Thyroid gland (tissue), 4 donors: ENCODE results near the gene GP1BA.

ENCODE experiments used
- POLR2A ChIP-seq, 2 donors: fragments of 450-650 bp; IDR thresholded peaks; one replicate each; pipeline ENCODE4 v1.6.1; 2017; ENCODE audit warnings: antibody characterized with exemption in 2 of 2, mild to moderate bottlenecking in 2 of 2, moderate library complexity in 1 of 2
- TF ChIP-seq, protein P1 (sequence below), 6 experiments: fragments of 200-600 bp in 3 of 6; fragments of 450-650 bp in 3 of 6; sonication (generic) in 3 of 6; IDR thresholded peaks; one replicate each; pipeline ENCODE4 v1.5.1; 2016 to 2019; ENCODE audit warnings: antibody characterized with exemption in 6 of 6, mild to moderate bottlenecking in 2 of 6, inconsistent platforms in 1 of 6, moderate library complexity in 1 of 6

GRCh38 chr17:4944554-4945175, 12.6 kb downstream of the GP1BA start:
- TF ChIP-seq, protein P1, sequence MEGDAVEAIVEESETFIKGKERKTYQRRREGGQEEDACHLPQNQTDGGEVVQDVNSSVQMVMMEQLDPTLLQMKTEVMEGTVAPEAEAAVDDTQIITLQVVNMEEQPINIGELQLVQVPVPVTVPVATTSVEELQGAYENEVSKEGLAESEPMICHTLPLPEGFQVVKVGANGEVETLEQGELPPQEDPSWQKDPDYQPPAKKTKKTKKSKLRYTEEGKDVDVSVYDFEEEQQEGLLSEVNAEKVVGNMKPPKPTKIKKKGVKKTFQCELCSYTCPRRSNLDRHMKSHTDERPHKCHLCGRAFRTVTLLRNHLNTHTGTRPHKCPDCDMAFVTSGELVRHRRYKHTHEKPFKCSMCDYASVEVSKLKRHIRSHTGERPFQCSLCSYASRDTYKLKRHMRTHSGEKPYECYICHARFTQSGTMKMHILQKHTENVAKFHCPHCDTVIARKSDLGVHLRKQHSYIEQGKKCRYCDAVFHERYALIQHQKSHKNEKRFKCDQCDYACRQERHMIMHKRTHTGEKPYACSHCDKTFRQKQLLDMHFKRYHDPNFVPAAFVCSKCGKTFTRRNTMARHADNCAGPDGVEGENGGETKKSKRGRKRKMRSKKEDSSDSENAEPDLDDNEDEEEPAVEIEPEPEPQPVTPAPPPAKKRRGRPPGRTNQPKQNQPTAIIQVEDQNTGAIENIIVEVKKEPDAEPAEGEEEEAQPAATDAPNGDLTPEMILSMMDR (IDR thresholded peaks at IDR 0.05), result no peak
- no peak for TF ChIP-seq POLR2A (IDR thresholded peaks at IDR 0.05)
